Panc1 (cell line): ENCODE data around the gene CDYL. TPM values are rescaled to one million over a fixed set of nuclear protein-coding genes. Genes with fewer than 3 reads are reported as not detected.

Experiments used
- ATAC-seq: fragments of 200-7000 bp; cut with Tn5 transposase; 2 replicates; pipeline ENCODE4 v1.9.1; 2020; ENCODE audit warnings: mild to moderate bottlenecking, moderate library complexity
- BruUV-seq: library from RNA; stranded (reverse); fragments of 400-500 nt; replicated peaks from 2 replicates; lab custom pipeline; 2021; lab: Mats Ljungman, UMichigan
- CTCF ChIA-PET: fragments of 300-600 bp; sonication (Branson Sonifier 250); formaldehyde crosslinking; loops from one replicate; lab custom pipeline; 2022; ENCODE audit warnings: antibody characterized with exemption; lab: Charles Lee
- POLR2A ChIA-PET: fragments of 300-600 bp; sonication (Branson Sonifier 250); formaldehyde crosslinking; loops from one replicate; lab custom pipeline; 2022; ENCODE audit warnings: antibody characterized with exemption; lab: Charles Lee
- DNase-seq: peaks from one replicate; pipeline ENCODE4 v3.0.0-alpha.2; 2010; ENCODE audit warnings: low read depth, low spot score
- H3K27ac ChIP-seq: 2 replicates; pipeline ENCODE4 v1.5.1; 2011; ENCODE audit warnings: mild to moderate bottlenecking, low read length, inconsistent platforms
- H3K27me3 ChIP-seq: fragments of 200-500 bp; sonication (Bioruptor generic); 2 replicates; pipeline ENCODE4 v1.6.0; 2014; ENCODE audit warnings: low read length, inconsistent platforms; ENCODE audit not compliant: control insufficient read depth, insufficient read depth
- H3K36me3 ChIP-seq: fragments of 200-500 bp; sonication (Bioruptor generic); 2 replicates; pipeline ENCODE4 v1.5.1; 2014; ENCODE audit warnings: inconsistent platforms, mild to moderate bottlenecking, low read length, moderate library complexity; ENCODE audit not compliant: control insufficient read depth, insufficient read depth
- H3K4me1 ChIP-seq: 2 replicates; pipeline ENCODE4 v1.5.1; 2011; ENCODE audit warnings: inconsistent platforms, mild to moderate bottlenecking, low read length, moderate library complexity; ENCODE audit not compliant: control insufficient read depth, insufficient read depth
- H3K4me3 ChIP-seq, 2 experiments: 2 replicates each; pipeline ENCODE4 v1.5.1; 2011 to 2012; ENCODE audit warnings: low read depth in 2 of 2, low read length in 2 of 2, mild to moderate bottlenecking in 2 of 2, inconsistent platforms in 1 of 2, moderate library complexity in 1 of 2
- H3K9me3 ChIP-seq: fragments of 200-500 bp; sonication (Bioruptor generic); 2 replicates; pipeline ENCODE4 v1.5.1; 2014; ENCODE audit warnings: low read depth, mild to moderate bottlenecking, inconsistent platforms, low read length, moderate library complexity; ENCODE audit not compliant: control insufficient read depth, insufficient read depth
- CTCF ChIP-seq: fragments of 450-650 bp; IDR thresholded peaks from 2 replicates; pipeline ENCODE4 v1.5.1; 2017; ENCODE audit warnings: mild to moderate bottlenecking
- POLR2AphosphoS5 ChIP-seq: IDR thresholded peaks from 2 replicates; pipeline ENCODE4 v1.6.1; 2012; ENCODE audit warnings: mild to moderate bottlenecking, low read depth, low read length, moderate library complexity
- SIN3A ChIP-seq: IDR thresholded peaks from 2 replicates; pipeline ENCODE4 v1.6.1; 2012; ENCODE audit warnings: low read depth, mild to moderate bottlenecking, low read length, moderate library complexity, borderline replicate concordance; ENCODE audit not compliant: insufficient read depth
- TCF7L2 ChIP-seq: IDR thresholded peaks from 2 replicates; pipeline ENCODE4 v1.6.1; 2011; ENCODE audit warnings: mild to moderate bottlenecking, low read depth, low read length, inconsistent platforms
- in situ Hi-C: cut with HindIII; loops from 2 replicates; pipeline ENCODE4 v1.10.0; 2016; ENCODE audit warnings: low sequenced_read_pairs, low pct_unique_long_range_greater_than_20kb
- intact Hi-C: fragments of 100-400 bp; cut with micrococcal nuclease; formaldehyde crosslinking; loops from one replicate; pipeline ENCODE4 v1.10.0; 2022; ENCODE audit not compliant: unreplicated experiment
- total RNA-seq: library from RNA; stranded (reverse); gene quantifications from one replicate; pipeline ENCODE4 v1.2.1, GENCODE V29; 2021; ENCODE audit not compliant: unreplicated experiment
- TF ChIP-seq, protein P1 (sequence below), 2 experiments: IDR thresholded peaks; 2 replicates each; pipeline ENCODE4 v1.6.1; 2011 to 2012; ENCODE audit warnings: low read depth in 2 of 2, control low read depth in 1 of 2, low read length in 1 of 2, mild to moderate bottlenecking in 1 of 2, moderate library complexity in 1 of 2; ENCODE audit not compliant: insufficient read depth in 1 of 2

CDYL gene
- total RNA-seq, 1 experiment from 2014 or later: 61.4 TPM

GRCh38 chr6:4891141-4891540, 114.9 kb downstream of the CDYL start:
- no peaks in the 10 kb centered on the region for H3K27me3 ChIP-seq
- no TSS peak for BruUV-seq
- ChIA-PET CTCF (no interaction called here), POLR2A (no interaction called here)
- DNase-seq (no peak), ATAC-seq (no peak)
- H3K27ac ChIP-seq: no peak overlapping the region
- H3K36me3 ChIP-seq: no peaks in the 10 kb centered on the region
- no peaks in the 10 kb centered on the region for H3K4me1 ChIP-seq
- H3K9me3 ChIP-seq: no peaks in the 10 kb centered on the region
- in situ Hi-C loops: no loop called here
- TF ChIP-seq, protein P1, sequence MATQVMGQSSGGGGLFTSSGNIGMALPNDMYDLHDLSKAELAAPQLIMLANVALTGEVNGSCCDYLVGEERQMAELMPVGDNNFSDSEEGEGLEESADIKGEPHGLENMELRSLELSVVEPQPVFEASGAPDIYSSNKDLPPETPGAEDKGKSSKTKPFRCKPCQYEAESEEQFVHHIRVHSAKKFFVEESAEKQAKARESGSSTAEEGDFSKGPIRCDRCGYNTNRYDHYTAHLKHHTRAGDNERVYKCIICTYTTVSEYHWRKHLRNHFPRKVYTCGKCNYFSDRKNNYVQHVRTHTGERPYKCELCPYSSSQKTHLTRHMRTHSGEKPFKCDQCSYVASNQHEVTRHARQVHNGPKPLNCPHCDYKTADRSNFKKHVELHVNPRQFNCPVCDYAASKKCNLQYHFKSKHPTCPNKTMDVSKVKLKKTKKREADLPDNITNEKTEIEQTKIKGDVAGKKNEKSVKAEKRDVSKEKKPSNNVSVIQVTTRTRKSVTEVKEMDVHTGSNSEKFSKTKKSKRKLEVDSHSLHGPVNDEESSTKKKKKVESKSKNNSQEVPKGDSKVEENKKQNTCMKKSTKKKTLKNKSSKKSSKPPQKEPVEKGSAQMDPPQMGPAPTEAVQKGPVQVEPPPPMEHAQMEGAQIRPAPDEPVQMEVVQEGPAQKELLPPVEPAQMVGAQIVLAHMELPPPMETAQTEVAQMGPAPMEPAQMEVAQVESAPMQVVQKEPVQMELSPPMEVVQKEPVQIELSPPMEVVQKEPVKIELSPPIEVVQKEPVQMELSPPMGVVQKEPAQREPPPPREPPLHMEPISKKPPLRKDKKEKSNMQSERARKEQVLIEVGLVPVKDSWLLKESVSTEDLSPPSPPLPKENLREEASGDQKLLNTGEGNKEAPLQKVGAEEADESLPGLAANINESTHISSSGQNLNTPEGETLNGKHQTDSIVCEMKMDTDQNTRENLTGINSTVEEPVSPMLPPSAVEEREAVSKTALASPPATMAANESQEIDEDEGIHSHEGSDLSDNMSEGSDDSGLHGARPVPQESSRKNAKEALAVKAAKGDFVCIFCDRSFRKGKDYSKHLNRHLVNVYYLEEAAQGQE (IDR thresholded peaks at IDR 0.05; ENCODE audit: insufficient read depth in 1 of 2, low read depth in 2 of 2, low read length in 1 of 2): no peak
- no peak for TF ChIP-seq TCF7L2
- TF ChIP-seq POLR2AphosphoS5: no peak
- TF ChIP-seq SIN3A: no peak
- no peak for TF ChIP-seq CTCF
- intact Hi-C loops: no loop called here
- H3K4me3 ChIP-seq: no peak overlapping the region

GRCh38 chr6:4892785-4893485, 116.7 kb downstream of the CDYL start:
- H3K36me3 ChIP-seq: no peaks in the 10 kb centered on the region
- no peak for DNase-seq
- in situ Hi-C loops: no loop called here
- H3K4me1 ChIP-seq: no peaks in the 10 kb centered on the region
- ChIA-PET POLR2A (no interaction called here), CTCF (no interaction called here)
- H3K4me3 ChIP-seq: no peak overlapping the region
- H3K9me3 ChIP-seq: no peaks in the 10 kb centered on the region
- no peak overlapping the region for H3K27ac ChIP-seq
- TF ChIP-seq, protein P1 (IDR thresholded peaks at IDR 0.05; ENCODE audit: insufficient read depth in 1 of 2, low read depth in 2 of 2, low read length in 1 of 2): no peak
- TF ChIP-seq CTCF: no peak
- no peak for TF ChIP-seq TCF7L2
- TF ChIP-seq POLR2AphosphoS5: no peak
- no peak for TF ChIP-seq SIN3A
- intact Hi-C loops: no loop called here
- H3K27me3 ChIP-seq: no peaks in the 10 kb centered on the region
- no peak for ATAC-seq
- BruUV-seq: no TSS peak
